HG03175 (cell line): ENCODE measurements around the gene E2F4.

Experiments
- ATAC-seq: cut with Tn5 transposase; IDR thresholded peaks from one replicate; pipeline ENCODE4 v1.9.1; 2021; ENCODE audit warnings: mild to moderate bottlenecking, moderate library complexity; ENCODE audit not compliant: unreplicated experiment

Gene E2F4

DNA sequence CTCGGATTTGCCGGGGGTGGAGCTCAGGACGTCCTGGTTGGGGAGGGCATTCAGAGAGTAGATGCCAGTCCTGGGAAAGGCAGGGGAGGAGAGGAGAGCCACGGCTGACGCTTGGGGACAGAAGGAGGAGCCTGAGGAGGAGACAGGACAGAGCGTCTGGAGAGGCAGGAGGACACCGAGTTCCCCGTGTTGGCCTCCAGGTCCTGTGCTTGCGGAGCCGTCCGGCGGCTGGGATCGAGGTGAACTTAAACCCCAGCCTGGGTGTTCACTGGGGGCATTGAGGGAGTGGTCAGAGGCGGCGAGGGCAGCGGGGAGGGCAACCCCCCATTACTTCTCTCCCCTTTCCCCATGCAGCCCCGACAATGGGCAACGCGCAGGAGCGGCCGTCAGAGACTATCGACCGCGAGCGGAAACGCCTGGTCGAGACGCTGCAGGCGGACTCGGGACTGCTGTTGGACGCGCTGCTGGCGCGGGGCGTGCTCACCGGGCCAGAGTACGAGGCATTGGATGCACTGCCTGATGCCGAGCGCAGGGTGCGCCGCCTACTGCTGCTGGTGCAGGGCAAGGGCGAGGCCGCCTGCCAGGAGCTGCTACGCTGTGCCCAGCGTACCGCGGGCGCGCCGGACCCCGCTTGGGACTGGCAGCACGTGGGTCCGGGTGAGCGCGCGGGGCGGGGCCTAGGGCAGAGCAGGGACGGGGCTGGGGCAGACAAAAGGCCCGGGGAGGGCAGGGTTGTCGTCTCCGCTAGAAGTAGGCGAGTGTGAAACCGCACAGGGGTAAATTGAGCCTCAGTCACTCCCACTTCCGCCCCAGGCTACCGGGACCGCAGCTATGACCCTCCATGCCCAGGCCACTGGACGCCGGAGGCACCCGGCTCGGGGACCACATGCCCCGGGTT, 17.9 kb upstream of the E2F4 start:
- ATAC-seq = peak; percentile 54

DNA sequence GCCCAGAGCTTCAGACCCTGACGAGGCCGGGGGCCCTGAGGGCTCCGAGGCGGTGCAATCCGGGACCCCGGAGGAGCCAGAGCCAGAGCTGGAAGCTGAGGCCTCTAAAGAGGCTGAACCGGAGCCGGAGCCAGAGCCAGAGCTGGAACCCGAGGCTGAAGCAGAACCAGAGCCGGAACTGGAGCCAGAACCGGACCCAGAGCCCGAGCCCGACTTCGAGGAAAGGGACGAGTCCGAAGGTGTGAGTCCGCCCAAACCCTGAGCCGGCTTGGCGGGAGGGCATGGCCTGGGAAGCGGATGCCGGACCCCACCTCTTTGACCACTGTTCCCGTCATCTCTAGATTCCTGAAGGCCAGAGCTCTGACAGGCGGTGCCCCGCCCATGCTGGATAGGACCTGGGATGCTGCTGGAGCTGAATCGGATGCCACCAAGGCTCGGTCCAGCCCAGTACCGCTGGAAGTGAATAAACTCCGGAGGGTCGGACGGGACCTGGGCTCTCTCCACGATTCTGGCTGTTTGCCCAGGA, 17.2 kb upstream of the E2F4 start:
- ATAC-seq = no peak

DNA sequence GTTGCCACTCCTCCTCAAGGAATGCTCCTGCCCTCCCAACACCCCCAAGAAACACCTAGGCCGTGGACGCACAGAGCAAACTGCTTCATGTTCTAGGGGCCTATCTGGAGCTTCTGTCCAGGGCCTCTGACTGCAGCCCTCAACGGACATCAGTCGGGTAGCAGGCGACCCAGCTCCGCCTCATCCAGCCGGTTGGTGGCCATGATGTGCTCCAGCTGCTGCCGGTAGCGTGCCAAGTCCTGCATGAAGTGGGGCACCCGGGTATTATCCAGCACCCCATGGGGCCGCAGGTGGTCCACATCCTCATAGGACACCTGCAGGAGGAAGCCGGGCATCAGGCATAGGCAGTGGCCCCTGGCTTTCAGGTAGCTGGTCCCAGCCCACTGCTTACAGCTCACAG, 15.3 kb upstream of the E2F4 start:
- no peak for ATAC-seq

DNA sequence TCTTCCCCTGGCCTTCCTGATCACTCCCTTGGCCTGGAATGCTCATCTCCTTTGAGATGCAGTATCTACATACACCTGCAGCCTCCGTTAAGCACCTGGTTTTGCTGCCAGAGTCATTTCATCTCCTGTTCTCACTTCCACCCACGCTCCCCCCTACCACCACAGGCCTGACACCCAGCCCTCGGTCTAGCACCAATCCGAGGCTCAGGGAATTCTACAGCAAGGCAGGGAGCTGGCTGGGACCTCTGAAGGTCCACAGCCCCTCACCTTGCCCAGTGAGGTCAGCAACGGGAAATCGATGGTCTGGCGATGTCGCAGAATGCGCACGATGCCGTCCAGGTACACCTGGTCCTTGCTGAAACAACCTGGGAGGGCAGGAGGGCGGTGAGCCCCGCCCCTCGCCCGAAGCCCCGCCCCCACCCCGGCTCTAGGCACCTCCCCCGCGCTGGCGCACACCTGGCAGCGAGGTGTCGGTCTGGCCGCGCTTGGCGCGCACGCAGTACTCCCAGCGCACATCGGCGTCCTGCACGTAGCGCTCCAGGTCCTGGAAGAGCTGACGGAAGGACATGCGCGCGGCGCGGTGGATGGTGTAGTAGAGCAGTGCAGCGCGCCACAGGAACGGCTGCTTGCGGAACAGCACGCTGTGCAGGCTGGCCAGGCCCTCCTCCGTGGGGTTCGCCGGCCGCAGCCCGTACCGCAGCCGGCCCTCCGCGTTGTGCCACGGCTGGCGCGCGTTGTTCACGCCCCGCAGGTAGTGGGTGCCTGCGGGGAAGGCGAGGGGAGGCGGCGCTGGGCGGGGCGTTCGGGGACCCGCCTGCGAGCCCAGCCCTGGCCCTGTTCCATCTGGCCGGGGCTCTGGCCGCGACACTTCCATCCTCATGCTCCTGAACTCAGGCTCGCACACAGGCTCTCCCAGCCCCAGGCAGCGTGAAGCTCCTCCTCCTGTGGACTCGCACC, 13.9 kb upstream of the E2F4 start:
- ATAC-seq = no peak

DNA sequence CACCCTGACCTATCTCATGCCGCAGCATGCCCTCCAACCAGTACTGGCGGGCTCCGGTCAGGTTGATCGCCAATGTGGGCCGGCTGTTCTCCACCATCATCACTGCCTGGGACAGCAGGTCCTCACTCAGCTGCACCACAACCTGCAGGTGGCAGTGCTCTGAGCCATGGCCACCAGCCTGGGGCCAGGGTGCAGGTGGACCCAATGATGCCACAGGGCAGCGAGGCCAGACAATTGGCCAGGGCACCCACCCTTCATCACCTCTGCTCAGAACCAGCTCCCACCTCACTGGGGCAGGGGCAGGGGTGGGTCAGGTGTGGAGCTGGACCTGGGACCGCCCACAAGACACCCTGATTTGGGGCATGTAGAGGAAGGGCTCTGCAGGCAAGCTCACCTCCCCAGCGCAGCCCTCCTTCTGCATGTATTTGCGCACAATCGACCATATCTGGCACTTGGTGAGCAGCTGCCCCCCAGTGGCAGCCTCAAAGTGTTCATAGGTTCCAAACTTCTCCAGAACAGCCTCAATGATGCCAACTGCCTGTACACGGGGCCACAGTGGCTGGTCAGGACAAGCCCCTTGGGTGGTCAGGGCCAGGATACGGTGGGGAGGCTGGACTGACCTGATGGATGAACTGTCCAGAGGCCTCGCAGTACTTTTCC, 12.4 kb upstream of the E2F4 start:
- no peak for ATAC-seq

DNA sequence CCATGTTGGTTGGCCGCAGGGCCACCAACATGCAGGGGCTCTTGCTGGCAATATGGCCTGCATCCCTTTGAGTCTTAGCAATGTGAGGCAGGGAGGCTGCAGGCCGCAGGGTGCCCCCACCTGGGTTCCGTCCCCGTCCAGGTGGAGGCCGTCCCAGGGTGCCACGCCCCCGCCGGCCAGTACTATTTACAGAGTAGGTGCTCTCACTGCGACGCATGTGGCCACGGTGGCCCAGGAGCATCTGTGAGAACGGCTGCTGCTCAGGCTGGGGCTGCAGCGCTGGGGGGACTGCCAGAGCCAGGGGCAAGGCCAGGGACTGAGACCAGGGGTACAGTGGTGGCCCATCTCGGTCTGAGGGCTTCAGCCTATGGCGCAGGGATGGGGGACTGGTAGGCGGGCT, 11.8 kb upstream of the E2F4 start:
- ATAC-seq = no peak

DNA sequence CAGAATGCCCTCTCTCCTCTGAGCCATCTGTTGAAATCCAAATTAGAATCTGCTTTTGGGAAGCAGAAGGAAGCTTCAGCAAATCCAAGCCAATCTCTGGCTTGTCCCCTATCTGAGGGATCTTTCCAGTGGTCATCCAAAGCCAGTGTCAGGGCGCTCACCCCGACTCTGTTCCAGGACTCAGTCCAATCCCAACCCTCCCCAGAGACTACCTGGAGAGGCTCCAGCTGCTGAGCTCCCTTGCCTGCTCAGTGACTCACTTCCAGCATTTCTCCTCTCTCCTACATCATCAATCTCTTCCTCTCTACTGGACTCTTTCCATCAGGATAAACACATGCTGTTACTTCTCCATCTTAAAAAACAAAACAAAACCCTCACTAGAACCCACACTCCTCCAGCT, 10.6 kb upstream of the E2F4 start:
- ATAC-seq = no peak

DNA sequence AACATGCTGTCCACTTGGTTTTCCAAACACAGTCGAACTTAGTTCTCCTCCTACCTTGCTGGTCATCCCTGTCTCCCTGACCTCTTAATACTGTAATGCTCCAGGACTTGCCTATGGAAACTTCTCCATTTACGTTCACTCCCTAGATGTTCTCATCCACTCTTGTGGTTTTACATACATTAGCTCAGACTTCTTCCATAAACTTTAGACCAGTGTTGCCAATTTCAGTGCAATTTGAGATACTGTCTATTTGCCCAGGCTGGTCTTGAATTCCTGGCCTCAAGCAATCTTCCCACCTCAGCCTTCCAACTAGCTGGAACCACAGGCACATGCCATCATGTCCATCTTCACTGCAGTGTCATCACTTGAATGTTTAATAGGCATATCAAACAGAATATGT, 9.7 kb upstream of the E2F4 start:
- no peak for ATAC-seq

DNA sequence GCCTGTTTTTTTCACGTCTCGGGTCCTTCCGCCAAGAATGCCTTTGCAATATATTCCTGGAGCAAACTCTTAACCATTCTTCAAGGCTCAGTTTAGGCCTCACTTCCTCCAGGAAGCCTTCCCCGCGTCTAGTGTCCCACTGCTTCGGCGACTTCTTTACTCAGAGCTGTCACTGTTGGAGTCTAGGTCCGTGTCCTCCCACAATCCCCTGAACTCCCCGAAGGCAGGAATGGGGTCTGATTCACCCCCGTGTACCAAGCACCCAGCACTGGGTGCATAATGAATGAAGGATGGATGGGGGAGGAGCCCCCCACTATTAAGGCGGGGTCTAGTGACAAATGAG, 8.7 kb upstream of the E2F4 start:
- no peak for ATAC-seq

DNA sequence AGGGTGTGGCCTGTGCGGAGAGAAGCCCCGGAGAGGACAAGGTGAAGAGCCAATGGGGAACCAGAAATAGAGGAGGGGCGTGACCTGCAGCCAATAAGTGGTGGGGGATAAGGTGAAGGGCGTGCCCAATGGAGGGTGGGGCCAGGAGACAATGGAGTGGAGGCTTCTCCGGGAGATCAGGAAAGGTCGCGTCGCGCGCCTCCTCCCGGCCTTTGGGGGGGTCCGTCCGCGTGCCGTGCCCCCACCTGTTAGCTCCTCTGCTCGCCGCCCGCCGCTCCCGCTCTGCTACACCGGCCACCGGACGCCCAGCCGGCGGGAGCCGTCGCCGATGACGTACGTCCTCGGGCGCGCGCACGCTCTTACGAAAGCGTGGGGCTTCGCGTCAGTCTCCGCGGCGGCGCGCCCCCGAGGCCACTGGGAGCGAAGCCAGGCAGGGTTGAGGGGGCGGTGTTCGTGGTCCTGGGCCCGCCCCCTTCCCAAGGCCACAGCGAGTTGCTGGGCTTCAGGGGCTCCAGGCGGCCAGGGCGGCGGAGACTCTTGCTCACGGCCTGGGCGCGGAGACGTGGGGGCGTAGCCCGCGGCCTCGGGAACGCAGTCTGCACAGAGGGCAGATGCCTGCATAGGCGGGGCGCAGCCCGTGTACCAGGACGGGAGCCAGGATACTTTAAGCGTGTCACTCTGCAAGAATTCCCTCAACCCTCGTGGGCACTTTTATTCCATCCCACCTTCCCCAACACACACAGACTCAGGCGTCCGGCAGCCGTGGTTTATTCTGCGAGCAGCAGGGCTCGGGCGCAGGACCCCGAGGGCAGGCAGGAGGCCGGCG, 8.1 kb upstream of the E2F4 start, which contains the start of gene MATCAP1:
Gene MATCAP1, minus strand, starts transcription at position 337 of the 826 bp plus-strand sequence. CDS start 3,353 bp downstream, outside the sequence.
- ATAC-seq = peak; percentile 94

DNA sequence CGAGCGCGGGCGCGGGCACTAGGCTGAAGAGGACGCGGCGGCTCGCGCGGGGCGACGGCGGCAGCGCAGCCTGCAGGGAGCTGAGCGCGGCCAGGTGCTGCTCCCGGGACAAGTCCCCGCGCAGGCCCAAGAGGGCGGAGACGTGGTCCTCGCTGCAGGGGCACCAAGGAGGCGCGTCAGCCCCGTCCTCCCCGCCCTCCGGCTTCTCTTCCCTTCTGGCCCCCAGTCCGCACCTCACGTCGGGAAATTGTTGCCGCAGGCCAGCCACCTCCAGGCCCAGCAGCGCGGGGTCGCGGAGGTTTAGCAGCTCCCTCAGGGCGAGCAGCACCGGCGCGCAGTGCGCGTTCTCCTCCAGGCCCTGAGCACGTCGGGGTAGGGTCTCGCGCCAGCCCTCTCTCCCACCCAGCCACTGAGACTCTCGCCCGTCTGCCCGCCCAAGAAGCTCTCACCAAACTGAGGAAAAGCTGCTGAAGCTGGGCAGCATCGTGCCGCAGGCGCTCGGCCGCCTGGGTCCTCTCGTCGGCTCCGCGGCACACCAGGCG, 7.4 kb upstream of the E2F4 start:
- no peak for ATAC-seq

DNA sequence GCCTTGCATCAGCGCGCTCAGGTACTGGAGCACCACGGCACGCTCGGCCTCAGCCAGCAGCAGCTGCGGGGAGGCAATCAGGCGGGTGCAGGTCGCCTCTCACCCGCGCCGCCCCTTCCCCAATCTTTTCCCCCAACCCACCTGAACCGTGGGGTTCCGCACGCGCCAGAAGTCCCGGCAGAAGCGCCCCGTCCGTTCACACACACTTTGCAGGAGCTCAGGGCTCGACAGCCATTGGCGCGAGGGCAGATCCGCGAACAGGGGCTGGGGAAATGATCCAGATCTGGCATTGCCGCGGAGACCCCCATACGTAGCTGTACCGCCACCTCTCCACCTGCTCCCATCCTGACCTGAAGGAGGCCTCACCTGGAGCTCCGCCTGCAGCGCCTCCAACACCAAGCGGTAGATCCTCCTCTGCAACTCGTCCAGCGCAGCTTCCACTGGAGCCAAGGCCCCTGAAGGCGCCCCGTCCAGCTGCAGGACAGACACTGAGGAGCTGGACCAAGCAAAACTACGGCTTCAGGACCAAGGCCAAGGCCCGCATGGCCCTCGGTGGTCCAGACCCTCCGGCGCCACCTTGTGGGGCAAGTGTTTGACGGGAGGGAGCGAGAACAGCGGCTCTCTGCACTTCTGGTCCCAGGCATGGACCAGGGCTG, 6.8 kb upstream of the E2F4 start:
- ATAC-seq = peak; percentile 38

DNA sequence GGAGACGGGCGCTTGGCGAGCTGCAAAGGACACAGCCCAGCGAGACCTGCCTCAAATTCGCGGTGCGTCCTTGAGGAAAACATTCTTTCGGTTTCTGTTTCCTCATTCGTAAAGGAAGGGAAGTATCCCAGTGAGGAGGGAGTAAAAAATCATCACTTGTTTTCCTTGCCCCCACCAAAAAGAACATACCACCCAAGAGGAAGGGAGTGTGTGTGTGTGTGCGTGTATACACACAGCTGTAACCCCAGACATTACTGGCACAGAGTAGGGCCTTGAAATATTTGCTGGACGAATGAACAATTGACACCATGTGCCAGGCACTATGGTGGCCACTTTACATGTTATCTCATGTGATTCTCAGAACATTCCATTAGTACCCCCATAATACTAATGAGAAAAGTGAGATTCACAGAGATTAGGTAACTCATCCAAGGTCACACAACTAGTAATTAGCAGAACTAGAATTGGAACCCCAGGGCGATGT, 6.3 kb upstream of the E2F4 start:
- ATAC-seq = no peak

DNA sequence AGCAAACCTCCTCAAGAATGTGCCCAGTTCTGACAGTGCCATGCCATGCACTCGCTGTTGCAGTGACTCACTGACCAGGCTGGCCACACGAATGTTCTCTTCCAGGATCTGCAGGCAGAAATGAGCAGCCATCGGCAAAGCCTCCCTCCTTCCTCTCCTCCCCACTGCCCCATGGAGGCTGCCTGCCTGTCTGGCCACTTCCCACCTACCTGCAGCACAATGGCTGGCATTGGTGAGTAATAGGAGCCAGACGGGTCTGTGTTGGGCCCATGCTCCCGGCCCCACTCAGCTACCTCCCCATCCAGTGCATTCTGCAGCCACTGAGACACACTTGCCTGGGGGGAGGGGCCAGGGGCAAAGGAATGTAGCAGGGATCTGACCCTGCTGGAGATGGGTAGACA, 5.4 kb upstream of the E2F4 start:
- ATAC-seq = no peak

DNA sequence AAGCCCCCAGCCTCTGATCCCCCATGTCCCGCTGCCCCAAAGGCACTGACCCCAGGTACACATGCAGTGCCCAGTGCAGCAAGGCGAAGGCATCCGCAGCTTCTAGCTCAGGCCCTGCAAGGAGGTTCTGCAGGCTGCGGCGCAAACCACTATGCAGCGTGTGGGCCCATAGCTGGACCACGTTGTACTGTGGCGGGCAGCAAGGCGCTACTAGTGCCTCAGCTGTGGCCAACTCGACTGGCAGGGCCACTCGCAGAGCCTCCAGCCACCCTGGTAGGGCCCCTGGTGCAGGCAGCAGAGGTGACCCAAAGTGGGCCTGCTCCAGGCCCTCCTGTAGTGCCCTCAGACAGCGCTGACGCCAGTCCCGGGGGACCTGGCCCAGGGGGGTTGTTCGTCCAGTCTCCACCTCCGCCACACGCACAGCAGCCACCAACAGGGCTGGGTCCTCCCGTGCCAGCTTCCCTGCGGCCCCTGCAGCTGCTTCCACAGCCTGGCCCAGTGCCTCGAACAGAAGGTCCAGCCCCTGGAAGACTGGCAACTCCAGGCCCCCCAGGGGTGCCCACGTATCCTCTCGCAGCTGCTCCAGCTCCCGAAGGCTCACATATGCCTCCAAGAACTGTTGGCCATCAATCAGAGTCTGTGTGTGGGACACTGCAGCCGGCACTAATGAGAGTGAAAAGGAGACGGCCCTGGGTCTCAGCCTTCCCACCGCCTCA, 4.6 kb upstream of the E2F4 start:
- ATAC-seq = no peak

DNA sequence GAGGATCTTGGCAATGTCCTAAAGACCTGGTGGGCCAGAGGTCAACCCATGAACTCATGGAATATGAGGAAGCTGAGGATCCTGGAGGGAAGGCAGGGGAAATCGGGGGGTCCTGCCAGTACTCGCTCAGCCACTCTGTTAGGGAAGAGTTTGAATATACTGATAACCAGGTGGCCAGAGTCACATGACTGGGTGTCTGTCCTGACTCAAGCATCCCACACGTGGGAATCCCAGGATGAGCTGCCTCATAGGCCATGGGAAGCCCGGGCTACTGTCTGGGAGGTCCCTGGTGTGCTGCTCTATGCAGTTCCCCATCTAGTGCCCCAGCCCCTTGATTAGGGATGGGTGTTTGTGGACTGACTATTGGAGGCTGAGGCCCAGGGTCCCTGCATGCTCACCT, 3.6 kb upstream of the E2F4 start:
- ATAC-seq = no peak

DNA sequence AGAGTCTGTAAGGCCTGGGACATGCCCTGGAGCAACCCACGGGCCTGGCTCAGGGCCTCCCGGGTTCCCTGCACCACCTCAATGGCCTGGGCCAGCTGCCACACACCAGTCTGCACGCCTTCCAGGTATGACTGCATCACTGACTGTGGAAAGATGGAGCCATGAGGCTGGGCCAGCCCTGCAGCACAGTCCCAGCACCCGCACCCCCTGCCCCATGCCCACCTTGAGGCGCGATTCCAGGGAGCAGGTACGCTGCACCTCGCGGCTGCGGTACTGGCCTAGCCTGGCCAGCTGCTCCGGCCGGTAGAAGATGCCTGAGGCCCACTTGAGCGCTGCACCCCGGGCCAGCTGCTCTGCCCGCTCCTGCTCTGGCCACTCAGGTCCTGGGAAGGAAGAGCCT, 3.2 kb upstream of the E2F4 start:
- ATAC-seq = no peak

DNA sequence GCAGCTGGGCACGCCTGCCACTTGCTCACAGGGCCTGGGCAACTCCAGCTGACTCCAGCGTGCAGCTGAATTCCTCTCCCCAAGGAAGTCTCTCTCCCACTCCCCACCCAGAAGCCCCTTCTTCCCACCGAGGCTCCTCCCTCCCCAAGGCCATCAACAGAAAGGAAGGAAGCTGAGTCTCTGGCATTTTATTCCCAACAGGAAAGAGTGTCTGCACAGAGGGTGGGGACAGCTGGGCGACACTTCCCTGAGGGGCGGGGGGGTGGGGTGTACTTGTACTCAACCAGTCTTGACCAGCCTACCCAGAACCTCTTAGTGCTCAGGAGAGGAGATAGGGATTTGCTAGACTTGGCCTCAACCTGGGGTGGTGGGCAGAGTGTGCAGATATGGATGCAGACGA, 1.9 kb upstream of the E2F4 start, which contains the start of gene EXOC3L1:
Gene EXOC3L1, minus strand, starts transcription at position 96 of the 400 bp plus-strand sequence. CDS start 460 bp downstream, outside the sequence.
- ATAC-seq = no peak
